Mucosa of descending colon (tissue), 3 donors: ENCODE data around the gene ANKFY1. TPM values are rescaled to one million over a fixed set of nuclear protein-coding genes. Genes with fewer than 3 reads are reported as not detected.

ENCODE experiments used
- ATAC-seq: fragments of 200-7000 bp; cut with Tn5 transposase; one replicate; pipeline ENCODE4 v1.9.1; 2020; ENCODE audit warnings: mild to moderate bottlenecking, moderate library complexity
- DNase-seq, 3 donors: peaks; one replicate each; pipeline ENCODE4 v3.0.0-alpha.2; 2020
- H3K36me3 ChIP-seq: fragments of 200-600 bp; one replicate; pipeline ENCODE4 v1.8.0; 2021; ENCODE audit warnings: low read depth, mild to moderate bottlenecking
- H3K4me1 ChIP-seq: fragments of 200-600 bp; one replicate; pipeline ENCODE4 v1.8.0; 2021; ENCODE audit warnings: low read depth, mild to moderate bottlenecking
- H3K4me3 ChIP-seq: fragments of 200-600 bp; one replicate; pipeline ENCODE4 v1.8.0; 2021; ENCODE audit warnings: mild to moderate bottlenecking
- H3K9me3 ChIP-seq: fragments of 200-600 bp; one replicate; pipeline ENCODE4 v1.8.0; 2021; ENCODE audit warnings: mild to moderate bottlenecking
- CTCF ChIP-seq: fragments of 200-600 bp; IDR thresholded peaks from one replicate; pipeline ENCODE4 v1.8.0; 2022; ENCODE audit warnings: antibody characterized with exemption, mild to moderate bottlenecking
- intact Hi-C, 2 donors: fragments of 100-400 bp; cut with DNase I in 1 of 2; cut with micrococcal nuclease in 1 of 2; formaldehyde crosslinking; loops; one replicate each; pipeline versions ENCODE4 v1.11.0 to v1.11.1; 2022; cut with DNase I, micrococcal nuclease
- total RNA-seq, 3 donors: library from RNA; stranded (reverse); fragmentation: NEBNext Ultra II Directional in 2 of 3; extraction: Animal tissue kit (Norgen Biotek cat#: 25700) in 2 of 3; gene quantifications; one replicate each; pipeline versions ENCODE4 v1.2.1 to v1.2.4, GENCODE V29; 2021 to 2023
- donor health status: DM: no; HTN: no; CAD: no; lungs with moderate emphysema.
- donor health status: DM: no; HTN: no; CAD: no.
- donor health status: DM: no; HTN: yes; CAD: no.

Gene ANKFY1
- total RNA-seq, 3 donors from 2014 or later, result 52.0 to 94.3 (median 59.5) TPM

GRCh38 chr17:4276514-4276913, 12.7 kb upstream of the ANKFY1 start:
- Histone ChIP-seq H3K9me3 (no peaks in the 10 kb centered on the region), H3K36me3 (no peaks in the 10 kb centered on the region), H3K4me3 (no peak overlapping the region), H3K4me1 (no peaks in the 10 kb centered on the region)
- ATAC-seq (no peak), DNase-seq (no peak)
- intact Hi-C loops, result no loop called here
- TF ChIP-seq CTCF, result no peak

- Histone ChIP-seq H3K9me3 (no peaks in the 10 kb centered on the region), H3K4me3 (no peak overlapping the region), H3K4me1 (no peaks in the 10 kb centered on the region), H3K36me3 (no peaks in the 10 kb centered on the region)
- DNase-seq (no peak), ATAC-seq (no peak)
- intact Hi-C loops, result no loop called here
- TF ChIP-seq CTCF, result no peak
These were observed 9.2 kb upstream of the ANKFY1 start for GRCh38 chr17:4272972-4273368.

GRCh38 chr17:4272213-4272971, 8.6 kb upstream of the ANKFY1 start:
- no peak for DNase-seq
- no peak for ATAC-seq
- TF ChIP-seq CTCF, result no peak
- no peak overlapping the region for H3K4me3 ChIP-seq
- no peaks in the 10 kb centered on the region for H3K36me3 ChIP-seq
- intact Hi-C loops, result no loop called here
- H3K9me3 ChIP-seq, result no peaks in the 10 kb centered on the region
- no peaks in the 10 kb centered on the region for H3K4me1 ChIP-seq

GRCh38 chr17:4270736-4271135, 7.0 kb upstream of the ANKFY1 start:
- DNase-seq (no peak), ATAC-seq (no peak)
- Histone ChIP-seq H3K9me3 (no peaks in the 10 kb centered on the region), H3K4me3 (no peak overlapping the region), H3K36me3 (no peaks in the 10 kb centered on the region), H3K4me1 (no peaks in the 10 kb centered on the region)
- intact Hi-C loops, result no loop called here
- no peak for TF ChIP-seq CTCF

- no peak for TF ChIP-seq CTCF
- no peak for ATAC-seq
- intact Hi-C loops, result no loop called here
These were observed 6.1 kb upstream of the ANKFY1 start for GRCh38 chr17:4269915-4270314.

GRCh38 chr17:4267402-4267801, 3.6 kb upstream of the ANKFY1 start:
- TF ChIP-seq CTCF, result no peak
- intact Hi-C loops, result no loop called here
- H3K4me3 ChIP-seq, result no peak overlapping the region
- H3K36me3 ChIP-seq, result no peaks in the 10 kb centered on the region
- peaks cover 12% of the 10 kb centered on the region for H3K4me1 ChIP-seq
- no peak for ATAC-seq
- no peak for DNase-seq
- no peaks in the 10 kb centered on the region for H3K9me3 ChIP-seq

More at GRCh38 chr17:4269915-4270314, 6.1 kb upstream of the ANKFY1 start:
- H3K4me3 ChIP-seq, result no peak overlapping the region
- H3K36me3 ChIP-seq, result no peaks in the 10 kb centered on the region
- H3K9me3 ChIP-seq, result no peaks in the 10 kb centered on the region
- DNase-seq, result no peak
- H3K4me1 ChIP-seq, result no peaks in the 10 kb centered on the region
